GM10248 (cell line): ENCODE measurements around the gene NIPAL1.

ENCODE experiments used
- CTCF ChIA-PET: fragments of 300-600 bp; sonication (Branson Sonifier 250); formaldehyde crosslinking; extraction: SDS; loops from one replicate; lab custom pipeline; 2021; ENCODE audit warnings: antibody characterized with exemption; lab: Yijun Ruan, JAX
- POLR2A ChIA-PET: fragments of 350-650 bp; sonication (Branson Sonifier 250); formaldehyde crosslinking; extraction: SDS; loops from one replicate; lab custom pipeline; 2020; ENCODE audit warnings: antibody characterized with exemption; lab: Yijun Ruan, JAX
- DNase-seq: peaks from one replicate; pipeline ENCODE4 v3.0.0; 2012; ENCODE audit errors: extremely low spot score
- CTCF ChIP-seq: IDR thresholded peaks from 2 replicates; pipeline ENCODE4 v1.5.1; 2012; ENCODE audit warnings: mild to moderate bottlenecking, low read depth; ENCODE audit errors: extremely low read depth, missing control alignments, control extremely low read depth

NIPAL1 gene

GRCh38 chr4:48031802-48032525 is 15.4 kb downstream of the NIPAL1 start:
- no peak for DNase-seq
- ChIA-PET POLR2A (no interaction called here), CTCF (interaction anchor here (0.9 to 8.5 kb wide), 8 partner anchors 13 to 65 kb away, joined by 3 to 172 read pairs (median 4); no protein-coding TSS in a partner anchor)
- no peak for TF ChIP-seq CTCF

GRCh38 chr4:48032721-48033120 is 16.1 kb downstream of the NIPAL1 start:
- ChIA-PET POLR2A (no interaction called here), CTCF (interaction anchor here (1.0 to 8.5 kb wide), 8 partner anchors 8 to 64 kb away, joined by 3 to 172 read pairs (median 7); no protein-coding TSS in a partner anchor)
- DNase-seq: no peak
- no peak for TF ChIP-seq CTCF

- POLR2A ChIA-PET: no interaction called here
- CTCF ChIA-PET: interaction anchor here (0.8 to 8.5 kb wide), 13 partner anchors 9 to 179 kb away, joined by 3 to 172 read pairs (median 8); no protein-coding TSS in a partner anchor
- no peak for TF ChIP-seq CTCF
- no peak for DNase-seq
Observed at GRCh38 chr4:48033412-48033811, 16.8 kb downstream of the NIPAL1 start.

- CTCF ChIA-PET: interaction anchor here (0.8 to 8.5 kb wide), 16 partner anchors 9 to 179 kb away, joined by 3 to 172 read pairs (median 5); no protein-coding TSS in a partner anchor
- POLR2A ChIA-PET: no interaction called here
Observed at GRCh38 chr4:48033825-48034413, 17.3 kb downstream of the NIPAL1 start.

GRCh38 chr4:48035952-48036351 is 19.4 kb downstream of the NIPAL1 start:
- no peak for TF ChIP-seq CTCF
- ChIA-PET POLR2A (interaction anchor here (0.6 to 1.1 kb wide), 2 partner anchors 12 to 128 kb away, joined by 3 to 4 read pairs; no protein-coding TSS in a partner anchor), CTCF (interaction anchor here (0.9 to 5.0 kb wide), 5 partner anchors 9 to 50 kb away, joined by 3 to 37 read pairs (median 12); no protein-coding TSS in a partner anchor)
- DNase-seq: no peak

More at GRCh38 chr4:48033825-48034413, 17.3 kb downstream of the NIPAL1 start:
- peak; percentile 48 for TF ChIP-seq CTCF
- DNase-seq: no peak

GRCh38 chr4:48037117-48037462 is 20.5 kb downstream of the NIPAL1 start:
- no peak for DNase-seq
- CTCF ChIA-PET: interaction anchor here (1.3 to 5.0 kb wide), 5 partner anchors 8 to 49 kb away, joined by 3 to 37 read pairs (median 12); no protein-coding TSS in a partner anchor
- POLR2A ChIA-PET: no interaction called here
- no peak for TF ChIP-seq CTCF
